ENCODE data around the gene SLC25A47.

The SLC25A47 gene

DNA sequence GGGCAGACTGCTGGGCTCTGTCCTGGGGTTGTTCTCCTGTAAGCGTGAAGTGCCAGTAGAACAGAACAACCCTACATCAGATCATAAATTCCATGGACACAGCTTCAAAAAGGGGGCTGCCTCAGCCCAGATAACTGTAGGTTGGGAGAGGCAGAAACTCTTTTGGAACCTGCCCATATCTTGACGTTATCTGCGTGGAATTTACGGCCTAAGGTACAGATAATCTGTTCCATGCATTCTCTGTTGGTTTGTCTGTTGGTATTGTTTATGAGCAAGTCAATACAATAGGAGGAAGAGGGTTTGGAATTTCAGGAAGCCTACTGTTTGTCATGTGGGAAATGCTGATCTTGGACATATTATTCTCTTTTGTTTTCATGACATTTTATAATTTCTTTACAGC is 36.7 kb downstream of the SLC25A47 start:
- no CpG with 5 or more reads among the region's 4 CpGs for WGBS, 2 donors (ENCODE audit: extremely low coverage in 2 of 2, insufficient read length in 2 of 2, insufficient replicate concordance in 1 of 2)
- Histone ChIP-seq H2BK120ac (ENCODE audit: low read depth, low read length) (no peak overlapping the region), H3K27ac (replicated peaks; ENCODE audit: low read length) (no peak overlapping the region), H3K23ac (ENCODE audit: low read depth, low read length, poor library complexity) (no peak overlapping the region), H2BK15ac (ENCODE audit: low read length) (no peak overlapping the region), H3K4me3 (ENCODE audit: low read length in 2 of 2) (no peak overlapping the region), H2BK12ac (ENCODE audit: low read length) (no peak overlapping the region), H2AFZ (ENCODE audit: low read length) (no peak overlapping the region), H2BK5ac (ENCODE audit: low read length) (no peak overlapping the region), H2AK5ac (ENCODE audit: low read depth, low read length) (no peak overlapping the region), H3K4me1 (ENCODE audit: control insufficient read depth in 2 of 2, insufficient read depth in 1 of 2, low read depth in 1 of 2, low read length in 2 of 2) (peaks cover 0 to 3% of the 10 kb centered on the region in 2 donors), H4K8ac (ENCODE audit: low read depth, low read length) (no peak overlapping the region), H3K14ac (ENCODE audit: low read length) (no peak overlapping the region), H3K36me3 (replicated peaks in 1 of 2; ENCODE audit: control insufficient read depth in 2 of 2, insufficient read depth in 2 of 2, low read length in 2 of 2) (peaks cover 11 to 83% of the 10 kb centered on the region in 2 donors), H3K4ac (ENCODE audit: low read length) (no peak overlapping the region), H3K9ac (ENCODE audit: low read depth, low read length, poor library complexity) (no peak overlapping the region), H3K79me1 (ENCODE audit: low read depth, low read length) (no peaks in the 10 kb centered on the region), H4K91ac (ENCODE audit: low read depth, low read length, poor library complexity) (no peak overlapping the region), H3K27me3 (ENCODE audit: control insufficient read depth in 3 of 3, insufficient read depth in 3 of 3, low read depth in 1 of 3, low read length in 3 of 3) (no peaks in the 10 kb centered on the region), H3K18ac (ENCODE audit: low read length) (no peak overlapping the region), H3K9me3 (replicated peaks in 1 of 2; ENCODE audit: control insufficient read depth in 2 of 2, insufficient read depth in 1 of 2, low read depth in 1 of 2, low read length in 2 of 2) (peaks cover 0 to 10% of the 10 kb centered on the region in 2 donors), H3K4me2 (ENCODE audit: insufficient read depth, low read length, poor library complexity, severe bottlenecking) (no peak overlapping the region)
- DNase-seq (ENCODE audit: low spot score): no peak

GRCh38 chr14:100361626-100362025 is 38.5 kb downstream of the SLC25A47 start:
- H2AK5ac ChIP-seq (ENCODE audit: low read depth, low read length): no peak overlapping the region
- H3K14ac ChIP-seq (ENCODE audit: low read length): no peak overlapping the region
- WGBS, 2 donors (ENCODE audit: extremely low coverage in 2 of 2, insufficient read length in 2 of 2, insufficient replicate concordance in 1 of 2): no CpG with 5 or more reads among the region's 5 CpGs
- no peaks in the 10 kb centered on the region for H3K27me3 ChIP-seq (ENCODE audit: control insufficient read depth in 3 of 3, insufficient read depth in 3 of 3, low read depth in 1 of 3, low read length in 3 of 3)
- no peak overlapping the region for H2BK120ac ChIP-seq (ENCODE audit: low read depth, low read length)
- no peak overlapping the region for H3K23ac ChIP-seq (ENCODE audit: low read depth, low read length, poor library complexity)
- no peaks in the 10 kb centered on the region for H3K79me1 ChIP-seq (ENCODE audit: low read depth, low read length)
- no peak overlapping the region for H4K91ac ChIP-seq (ENCODE audit: low read depth, low read length, poor library complexity)
- no peak overlapping the region for H3K4me3 ChIP-seq (ENCODE audit: low read length in 2 of 2)
- peaks cover 13 to 88% of the 10 kb centered on the region in 2 donors for H3K36me3 ChIP-seq (replicated peaks in 1 of 2; ENCODE audit: control insufficient read depth in 2 of 2, insufficient read depth in 2 of 2, low read length in 2 of 2)
- DNase-seq (ENCODE audit: low spot score): no peak
- peaks cover 0 to 3% of the 10 kb centered on the region in 2 donors for H3K4me1 ChIP-seq (ENCODE audit: control insufficient read depth in 2 of 2, insufficient read depth in 1 of 2, low read depth in 1 of 2, low read length in 2 of 2)
- no peak overlapping the region for H3K4ac ChIP-seq (ENCODE audit: low read length)
- no peak overlapping the region for H2BK15ac ChIP-seq (ENCODE audit: low read length)
- no peak overlapping the region for H3K18ac ChIP-seq (ENCODE audit: low read length)
- no peak overlapping the region for H2BK5ac ChIP-seq (ENCODE audit: low read length)
- no peak overlapping the region for H2AFZ ChIP-seq (ENCODE audit: low read length)
- no peak overlapping the region for H3K27ac ChIP-seq (replicated peaks; ENCODE audit: low read length)
- H3K4me2 ChIP-seq (ENCODE audit: insufficient read depth, low read length, poor library complexity, severe bottlenecking): no peak overlapping the region
- H3K9me3 ChIP-seq (replicated peaks in 1 of 2; ENCODE audit: control insufficient read depth in 2 of 2, insufficient read depth in 1 of 2, low read depth in 1 of 2, low read length in 2 of 2): peaks cover 0 to 10% of the 10 kb centered on the region in 2 donors
- H4K8ac ChIP-seq (ENCODE audit: low read depth, low read length): no peak overlapping the region
- H3K9ac ChIP-seq (ENCODE audit: low read depth, low read length, poor library complexity): no peak overlapping the region
- H2BK12ac ChIP-seq (ENCODE audit: low read length): no peak overlapping the region

- no peaks in the 10 kb centered on the region for H3K79me1 ChIP-seq (ENCODE audit: low read depth, low read length)
- no peak overlapping the region for H3K4me3 ChIP-seq (ENCODE audit: low read length in 2 of 2)
- H3K4me2 ChIP-seq (ENCODE audit: insufficient read depth, low read length, poor library complexity, severe bottlenecking): no peak overlapping the region
- H2BK120ac ChIP-seq (ENCODE audit: low read depth, low read length): no peak overlapping the region
- no peak overlapping the region for H3K4ac ChIP-seq (ENCODE audit: low read length)
- no peaks in the 10 kb centered on the region for H3K27me3 ChIP-seq (ENCODE audit: control insufficient read depth in 3 of 3, insufficient read depth in 3 of 3, low read depth in 1 of 3, low read length in 3 of 3)
- peaks cover 0 to 10% of the 10 kb centered on the region in 2 donors for H3K9me3 ChIP-seq (replicated peaks in 1 of 2; ENCODE audit: control insufficient read depth in 2 of 2, insufficient read depth in 1 of 2, low read depth in 1 of 2, low read length in 2 of 2)
- no peak for DNase-seq (ENCODE audit: low spot score)
- H4K8ac ChIP-seq (ENCODE audit: low read depth, low read length): no peak overlapping the region
- no peak overlapping the region for H3K14ac ChIP-seq (ENCODE audit: low read length)
- WGBS, 2 donors (ENCODE audit: extremely low coverage in 2 of 2, insufficient read length in 2 of 2, insufficient replicate concordance in 1 of 2): no CpG with 5 or more reads among the region's 1 CpG
- H2BK15ac ChIP-seq (ENCODE audit: low read length): no peak overlapping the region
- H4K91ac ChIP-seq (ENCODE audit: low read depth, low read length, poor library complexity): no peak overlapping the region
- H3K9ac ChIP-seq (ENCODE audit: low read depth, low read length, poor library complexity): no peak overlapping the region
- no peak overlapping the region for H2AK5ac ChIP-seq (ENCODE audit: low read depth, low read length)
- peaks cover 13 to 91% of the 10 kb centered on the region in 2 donors for H3K36me3 ChIP-seq (replicated peaks in 1 of 2; ENCODE audit: control insufficient read depth in 2 of 2, insufficient read depth in 2 of 2, low read length in 2 of 2)
- no peak overlapping the region for H2BK5ac ChIP-seq (ENCODE audit: low read length)
- H3K4me1 ChIP-seq (ENCODE audit: control insufficient read depth in 2 of 2, insufficient read depth in 1 of 2, low read depth in 1 of 2, low read length in 2 of 2): peaks cover 0 to 3% of the 10 kb centered on the region in 2 donors
- no peak overlapping the region for H3K23ac ChIP-seq (ENCODE audit: low read depth, low read length, poor library complexity)
- H3K18ac ChIP-seq (ENCODE audit: low read length): no peak overlapping the region
- no peak overlapping the region for H2BK12ac ChIP-seq (ENCODE audit: low read length)
- H3K27ac ChIP-seq (replicated peaks; ENCODE audit: low read length): no peak overlapping the region
- H2AFZ ChIP-seq (ENCODE audit: low read length): no peak overlapping the region
These were observed 39.3 kb downstream of the SLC25A47 start for GRCh38 chr14:100362311-100362927.

- no CpG with 5 or more reads among the region's 2 CpGs for WGBS, 2 donors (ENCODE audit: extremely low coverage in 2 of 2, insufficient read length in 2 of 2, insufficient replicate concordance in 1 of 2)
- H3K4ac ChIP-seq (ENCODE audit: low read length): no peak overlapping the region
- peaks cover 16 to 92% of the 10 kb centered on the region in 2 donors for H3K36me3 ChIP-seq (replicated peaks in 1 of 2; ENCODE audit: control insufficient read depth in 2 of 2, insufficient read depth in 2 of 2, low read length in 2 of 2)
- H3K4me2 ChIP-seq (ENCODE audit: insufficient read depth, low read length, poor library complexity, severe bottlenecking): no peak overlapping the region
- no peak overlapping the region for H3K4me3 ChIP-seq (ENCODE audit: low read length in 2 of 2)
- H3K18ac ChIP-seq (ENCODE audit: low read length): no peak overlapping the region
- H4K91ac ChIP-seq (ENCODE audit: low read depth, low read length, poor library complexity): no peak overlapping the region
- no peak overlapping the region for H3K27ac ChIP-seq (replicated peaks; ENCODE audit: low read length)
- H2AK5ac ChIP-seq (ENCODE audit: low read depth, low read length): no peak overlapping the region
- H3K27me3 ChIP-seq (ENCODE audit: control insufficient read depth in 3 of 3, insufficient read depth in 3 of 3, low read depth in 1 of 3, low read length in 3 of 3): no peaks in the 10 kb centered on the region
- no peak overlapping the region for H3K9ac ChIP-seq (ENCODE audit: low read depth, low read length, poor library complexity)
- no peak overlapping the region for H2BK15ac ChIP-seq (ENCODE audit: low read length)
- H3K23ac ChIP-seq (ENCODE audit: low read depth, low read length, poor library complexity): no peak overlapping the region
- H2AFZ ChIP-seq (ENCODE audit: low read length): no peak overlapping the region
- no peak overlapping the region for H4K8ac ChIP-seq (ENCODE audit: low read depth, low read length)
- no peaks in the 10 kb centered on the region for H3K79me1 ChIP-seq (ENCODE audit: low read depth, low read length)
- DNase-seq (ENCODE audit: low spot score): no peak
- no peak overlapping the region for H2BK5ac ChIP-seq (ENCODE audit: low read length)
- peaks cover 0 to 3% of the 10 kb centered on the region in 2 donors for H3K4me1 ChIP-seq (ENCODE audit: control insufficient read depth in 2 of 2, insufficient read depth in 1 of 2, low read depth in 1 of 2, low read length in 2 of 2)
- no peak overlapping the region for H2BK120ac ChIP-seq (ENCODE audit: low read depth, low read length)
- peaks cover 0 to 10% of the 10 kb centered on the region in 2 donors for H3K9me3 ChIP-seq (replicated peaks in 1 of 2; ENCODE audit: control insufficient read depth in 2 of 2, insufficient read depth in 1 of 2, low read depth in 1 of 2, low read length in 2 of 2)
- no peak overlapping the region for H3K14ac ChIP-seq (ENCODE audit: low read length)
- no peak overlapping the region for H2BK12ac ChIP-seq (ENCODE audit: low read length)
These were observed 39.9 kb downstream of the SLC25A47 start for GRCh38 chr14:100363053-100363452.

Measured in neuronal stem cell (in vitro differentiated cells).